NCI-H526 (cell line): Measurements from ENCODE around the gene MSS51.
"Not testable (repeated sequence)": the region's sequence is repeated elsewhere in the genome, so short reads cannot be mapped to it uniquely, and the experiment has no call there.

ENCODE experiments used
- DNase-seq, 2 experiments: peaks; one replicate each; lab custom pipeline; 2025; lab: John Stamatoyannopoulos, UW

MSS51 gene

DNA sequence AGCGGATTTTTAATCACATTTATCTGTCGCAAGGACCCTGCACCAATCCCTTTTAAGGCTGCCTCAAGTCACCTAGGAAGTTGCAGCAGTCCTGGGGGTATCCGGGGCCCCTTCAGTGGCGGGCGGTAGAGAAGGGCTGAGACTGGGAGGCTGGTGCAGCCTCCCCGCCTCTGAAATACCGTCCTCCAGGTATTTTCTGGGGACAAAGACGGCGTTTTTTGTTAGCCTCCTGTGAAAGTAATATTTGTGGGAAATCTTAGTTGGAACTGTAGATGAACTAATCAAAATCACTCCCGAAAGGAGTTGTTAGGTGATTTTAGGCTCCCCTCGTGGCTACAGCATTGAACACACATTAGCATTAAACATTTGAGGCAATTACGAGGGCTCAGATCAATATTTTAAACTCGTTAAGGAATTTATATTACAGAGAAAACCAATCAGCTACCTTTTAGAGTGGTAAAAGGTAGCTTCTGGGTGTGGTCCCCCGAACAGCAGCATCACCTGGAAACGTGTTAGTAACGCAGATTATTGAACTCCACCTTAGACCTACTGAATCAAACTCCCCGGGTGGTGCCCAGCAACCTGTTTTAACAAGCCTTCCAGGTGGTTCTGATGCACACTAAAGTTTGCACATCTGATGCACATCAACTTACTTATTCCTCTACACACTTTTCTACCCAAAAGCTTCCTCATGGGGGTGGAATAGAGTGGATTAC lies 19.0 kb downstream of the MSS51 start:
- peak in 1 of 2 experiments; percentile 29 for DNase-seq

DNA sequence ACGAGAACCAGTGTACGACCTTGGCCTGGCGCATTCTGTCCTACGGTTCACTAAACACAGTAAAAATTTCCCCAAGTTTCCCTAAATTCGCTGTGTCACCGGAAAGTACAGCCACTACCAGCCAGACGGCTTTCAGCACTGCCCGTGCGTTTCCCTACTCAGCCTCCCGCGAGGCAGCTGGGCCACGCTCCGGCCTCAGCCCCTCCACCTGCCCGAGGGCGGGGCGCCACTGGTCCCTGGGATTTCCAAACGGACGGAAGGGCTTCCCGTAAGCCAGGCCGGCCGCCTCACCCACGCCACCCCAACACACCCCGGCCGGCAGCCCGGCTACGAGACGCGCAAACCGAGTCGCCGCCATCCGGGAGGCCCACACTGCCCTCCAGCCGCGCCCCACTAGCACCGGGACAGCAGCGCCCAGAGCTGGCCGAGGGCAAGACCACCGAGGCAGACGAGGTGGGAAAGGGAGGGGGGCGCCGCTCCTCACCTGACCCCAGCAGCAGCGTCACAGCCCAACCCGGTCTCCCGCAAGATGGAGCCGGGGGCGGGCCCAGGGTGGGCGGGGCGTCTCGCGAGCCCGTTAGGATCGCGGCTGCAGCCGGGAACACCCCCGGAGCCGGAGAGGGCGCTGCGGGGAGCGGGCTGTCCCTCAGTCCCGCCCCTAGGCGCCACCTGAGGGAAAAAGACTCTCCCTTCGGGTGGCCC lies 19.7 kb downstream of the MSS51 start, which contains the start of gene ANXA7:
Gene ANXA7 (minus strand): TSS at position 531 of the 702 bp plus-strand sequence. CDS start 13,202 bp downstream, outside the sequence.
- DNase-seq, result peak; percentile 60 to 92

DNA sequence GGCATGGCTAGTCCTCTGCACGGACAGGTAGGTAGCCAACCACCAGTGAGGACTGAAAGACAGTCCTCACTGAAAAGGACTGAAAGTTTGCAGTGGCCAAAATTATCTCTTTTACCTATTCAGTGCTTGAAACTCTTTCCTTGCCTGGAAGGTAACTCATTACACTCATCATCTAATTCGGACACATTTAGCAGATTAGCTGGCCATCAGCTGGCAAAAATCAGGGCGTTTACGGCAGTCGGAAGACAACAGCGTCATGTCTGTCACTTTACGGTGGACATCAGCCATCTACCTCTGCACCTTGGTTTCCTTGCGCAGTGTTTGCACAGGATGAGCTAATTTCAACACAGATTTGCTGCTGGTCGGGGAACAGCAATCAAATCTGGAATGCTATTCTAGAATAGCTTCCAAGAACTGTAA lies 20.2 kb downstream of the MSS51 start:
- peak; percentile 25 to 61 for DNase-seq

DNA sequence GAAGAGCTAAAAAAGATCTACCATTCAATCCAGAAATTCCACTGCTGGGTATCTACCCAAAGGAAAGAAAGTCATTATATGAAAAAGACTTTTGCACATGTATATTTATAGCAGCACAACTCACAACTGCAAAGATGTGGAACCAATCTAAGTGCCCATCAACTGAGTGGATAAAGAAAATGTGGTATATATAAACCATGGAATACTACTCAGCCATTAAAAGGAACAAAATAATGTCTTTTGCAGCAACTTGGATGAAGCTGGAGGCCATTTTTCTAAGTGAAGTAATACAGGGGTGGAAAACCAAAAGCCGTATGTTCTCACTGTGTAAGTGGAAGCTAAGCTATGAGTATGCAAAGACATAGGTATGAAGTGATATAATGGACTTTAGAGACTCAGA lies 22.5 kb downstream of the MSS51 start:
- no peak for DNase-seq

DNA sequence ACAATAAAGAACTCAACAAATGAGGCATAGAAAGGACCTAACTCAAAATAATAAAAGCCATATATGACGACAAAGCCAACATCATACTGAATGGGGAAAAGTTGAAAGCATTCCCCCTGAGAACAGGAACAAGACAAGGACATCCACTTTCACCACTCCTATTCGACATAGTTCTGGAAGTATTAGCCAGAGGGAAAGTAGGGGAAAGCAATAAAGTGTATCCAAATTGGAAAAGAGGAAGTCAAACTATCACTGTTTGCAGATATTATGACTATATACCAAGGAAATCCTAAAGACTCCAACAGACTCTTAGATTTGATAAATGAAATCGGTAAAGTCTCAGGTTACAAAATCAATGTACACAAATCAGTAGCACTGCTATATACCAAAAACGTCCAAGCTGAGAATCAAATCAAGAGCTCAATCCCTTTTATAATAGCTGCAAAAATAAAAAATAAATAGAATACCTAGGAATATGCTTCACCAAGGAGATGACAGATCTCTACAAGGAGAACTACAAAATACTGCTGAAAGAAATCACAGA lies 24.3 kb downstream of the MSS51 start:
- no peak for DNase-seq

DNA sequence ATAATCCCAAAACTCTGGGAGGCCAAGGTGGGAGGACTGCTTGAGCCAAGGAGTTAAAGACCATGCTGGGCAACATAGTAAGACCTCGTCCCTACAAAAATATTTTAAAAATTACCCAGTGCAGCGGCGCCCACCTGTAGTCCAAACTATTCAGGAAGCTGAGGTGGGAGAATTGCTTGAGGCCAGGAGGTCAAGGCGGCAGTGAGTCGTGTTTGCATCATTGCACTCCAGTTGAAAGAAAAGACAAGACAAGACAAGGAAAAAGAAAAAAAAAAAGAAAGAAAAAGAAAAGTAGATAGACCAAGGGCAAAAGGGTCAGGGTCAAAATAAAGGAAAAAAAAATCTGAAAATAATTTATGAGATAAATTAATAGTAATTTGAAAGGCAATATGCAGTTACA lies 25.3 kb downstream of the MSS51 start:
- no peak for DNase-seq

DNA sequence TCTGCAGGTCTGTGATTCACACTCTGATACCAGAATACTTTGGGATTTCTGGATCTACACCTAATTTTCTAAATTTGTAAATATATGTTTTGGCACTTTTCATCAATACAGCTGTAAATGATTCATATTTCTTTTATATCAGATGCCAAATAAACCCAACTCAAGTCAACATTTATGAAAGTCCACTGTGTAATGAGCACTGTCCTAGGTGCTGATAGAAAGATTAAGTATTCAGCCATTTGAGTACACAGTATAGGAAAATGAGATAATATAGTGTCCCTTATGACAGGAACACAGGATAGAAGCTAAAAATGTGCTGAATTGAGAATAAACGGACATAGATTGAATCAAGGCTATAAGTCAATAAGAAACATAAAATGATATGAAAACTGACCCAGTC lies 25.9 kb downstream of the MSS51 start:
- no peak for DNase-seq

DNA sequence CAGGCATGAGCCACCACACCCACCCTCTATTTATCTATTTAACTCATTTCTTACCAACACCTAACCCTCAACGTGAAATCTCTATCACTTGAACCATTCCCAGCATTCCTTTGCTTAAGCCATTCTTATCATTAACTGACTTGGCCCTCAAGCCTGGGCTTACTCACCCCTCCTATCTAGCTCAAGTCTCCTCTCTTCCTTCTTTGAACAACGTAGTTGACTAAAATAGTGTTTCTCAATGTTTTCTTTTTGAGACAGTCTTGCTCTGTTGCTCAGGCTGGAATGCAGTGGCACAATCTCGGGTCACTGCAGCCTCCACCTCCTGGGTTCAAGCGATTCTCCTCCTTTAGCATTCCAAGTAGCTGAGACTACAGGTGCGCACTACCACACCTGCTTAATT lies 26.5 kb downstream of the MSS51 start:
- DNase-seq, result no peak

DNA sequence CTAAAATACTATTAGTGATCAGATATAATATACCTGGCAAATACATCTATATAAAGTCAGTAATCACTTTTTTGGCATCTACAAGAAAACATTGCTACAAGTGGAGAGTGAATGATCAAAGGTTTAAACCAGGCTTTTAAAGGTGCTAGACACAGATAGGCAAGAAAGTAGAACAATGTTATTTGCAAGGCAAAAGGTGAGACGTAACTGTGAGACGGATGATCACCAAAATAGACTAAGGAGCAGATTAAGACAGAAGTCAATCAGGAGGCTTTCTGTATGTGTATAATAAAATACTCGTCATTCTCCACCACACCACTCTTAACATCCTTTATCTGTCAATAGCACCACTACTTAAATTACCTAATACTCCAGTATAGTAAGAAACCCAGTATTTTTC lies 27.8 kb downstream of the MSS51 start:
- DNase-seq, result no peak

DNA sequence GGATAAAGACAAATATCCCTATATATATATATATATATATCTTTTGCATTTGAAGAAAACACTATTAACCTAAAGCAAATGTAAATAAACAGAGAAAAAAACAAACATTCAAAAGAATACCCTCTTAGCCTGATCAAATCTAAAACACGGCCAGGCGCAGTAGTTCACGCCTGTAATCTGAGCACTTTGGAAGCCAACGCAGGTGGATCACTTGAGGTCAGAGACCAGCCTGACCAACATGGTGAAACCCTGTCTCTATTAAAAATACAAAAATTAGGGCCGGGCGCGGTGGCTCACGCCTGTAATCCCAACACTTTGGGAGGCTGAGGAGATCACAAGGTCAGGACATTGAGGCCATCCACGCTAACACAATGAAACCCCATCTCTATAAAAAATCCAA lies 28.7 kb downstream of the MSS51 start:
- no peak for DNase-seq

DNA sequence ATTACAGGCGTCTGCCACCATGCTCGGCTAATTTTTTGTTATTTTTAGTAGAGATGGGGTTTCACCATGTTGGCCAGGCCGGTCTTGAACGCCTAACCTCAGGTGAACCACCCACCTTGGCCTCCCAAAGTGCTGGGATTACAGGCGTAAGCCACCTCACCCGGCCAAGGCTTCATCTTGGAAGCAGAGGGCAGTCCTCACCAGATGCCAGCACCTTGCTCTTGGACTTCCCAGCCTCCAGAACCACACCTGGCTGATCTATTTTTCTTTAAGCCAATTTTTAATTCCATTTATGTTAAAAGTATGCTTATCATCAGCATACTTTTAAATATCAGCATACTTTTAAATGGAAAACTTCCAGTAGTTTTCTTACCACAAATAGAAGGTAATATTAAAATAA lies 31.7 kb downstream of the MSS51 start:
- no peak for DNase-seq

DNA sequence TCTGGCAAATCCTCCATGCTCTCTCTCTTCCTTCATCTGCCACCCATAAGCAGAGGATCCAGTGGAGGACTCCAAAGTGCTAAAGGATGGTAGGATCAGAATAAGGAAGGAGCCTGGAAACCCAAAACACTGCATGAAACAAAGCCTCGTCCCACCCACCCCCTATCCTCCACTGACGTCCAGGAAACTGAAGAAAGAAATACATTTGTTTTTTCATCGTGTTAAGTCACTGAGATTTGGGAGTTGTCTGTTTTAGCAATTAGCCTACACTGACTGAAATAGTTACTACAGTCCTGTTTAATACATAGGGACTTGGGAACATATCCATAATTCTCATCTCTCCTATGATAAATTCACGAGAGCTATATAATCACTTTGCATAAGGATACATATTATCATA lies 34.3 kb downstream of the MSS51 start:
- DNase-seq, result no peak

DNA sequence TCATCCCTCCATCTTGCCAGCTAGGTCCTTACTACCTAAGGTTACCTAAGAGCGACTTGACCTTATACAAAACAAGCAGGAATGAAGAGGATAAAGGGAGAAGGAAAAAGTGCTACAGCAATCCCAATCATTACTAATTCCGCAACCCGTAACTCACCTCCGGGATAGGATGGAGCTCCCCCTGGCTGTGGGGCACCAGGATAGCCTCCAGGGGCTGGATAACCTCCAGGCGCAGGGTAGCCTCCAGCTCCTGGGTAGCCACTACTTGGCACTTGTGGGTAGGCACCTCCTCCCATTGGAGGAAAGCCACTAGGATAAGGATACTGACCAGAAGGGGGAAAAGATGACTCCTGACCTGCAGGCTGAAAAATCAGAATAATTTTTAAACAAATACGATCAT lies 35.3 kb downstream of the MSS51 start:
- DNase-seq, result no peak

DNA sequence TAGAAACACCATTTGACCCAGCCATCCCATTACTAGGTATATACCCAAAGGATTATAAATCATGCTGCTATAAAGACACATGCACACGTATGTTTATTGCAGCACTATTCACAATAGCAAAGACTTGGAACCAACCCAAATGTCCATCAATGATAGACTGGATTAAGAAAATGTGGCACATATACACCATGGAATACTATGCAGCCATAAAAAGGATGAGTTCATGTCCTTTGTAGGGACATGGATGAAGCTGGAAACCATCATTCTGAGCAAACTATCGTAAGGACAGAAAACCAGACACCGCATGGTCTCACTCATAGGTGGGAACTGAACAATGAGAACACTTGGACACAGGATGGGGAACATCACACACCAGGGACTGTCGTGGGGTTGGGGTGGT lies 39.0 kb downstream of the MSS51 start:
- not testable (repeated sequence) for DNase-seq

DNA sequence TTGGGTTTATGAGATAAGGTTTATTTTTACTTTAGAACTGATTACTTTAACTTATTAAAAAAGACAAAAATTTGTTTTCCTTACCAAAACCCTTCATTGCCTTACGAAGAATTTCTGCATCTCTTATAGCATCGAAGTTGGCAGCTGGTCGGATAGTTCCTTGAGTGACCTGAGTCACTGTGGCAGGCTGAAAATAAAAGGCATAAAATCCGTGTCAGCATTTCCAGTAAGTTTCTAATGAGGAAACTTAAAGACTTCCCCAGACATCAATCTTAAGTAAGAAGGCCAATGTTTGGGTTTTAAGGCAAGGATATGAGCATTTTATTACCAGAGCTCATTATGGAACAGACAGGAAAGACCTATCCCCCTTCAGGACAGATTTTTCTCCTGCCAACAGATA lies 45.1 kb downstream of the MSS51 start:
- DNase-seq, result no peak

DNA sequence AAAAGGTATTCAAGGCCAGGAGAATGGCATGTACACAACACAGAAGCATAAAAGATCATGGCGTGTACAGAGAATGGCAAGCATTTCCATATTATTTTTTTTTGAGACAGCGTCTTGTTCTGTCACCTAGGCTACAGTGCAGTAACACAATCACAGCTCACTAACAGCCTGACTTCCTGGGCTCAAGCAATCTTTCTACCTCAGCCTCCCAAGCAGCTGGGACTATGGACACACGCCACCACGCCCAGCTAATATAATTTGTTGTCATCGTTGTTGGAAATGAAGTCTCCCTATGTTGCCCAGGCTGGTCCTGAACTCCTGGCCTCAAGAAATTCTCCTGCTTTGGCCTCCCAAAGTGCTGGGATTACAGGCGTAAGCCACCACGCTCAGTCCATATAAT lies 46.8 kb downstream of the MSS51 start:
- DNase-seq, result no peak

DNA sequence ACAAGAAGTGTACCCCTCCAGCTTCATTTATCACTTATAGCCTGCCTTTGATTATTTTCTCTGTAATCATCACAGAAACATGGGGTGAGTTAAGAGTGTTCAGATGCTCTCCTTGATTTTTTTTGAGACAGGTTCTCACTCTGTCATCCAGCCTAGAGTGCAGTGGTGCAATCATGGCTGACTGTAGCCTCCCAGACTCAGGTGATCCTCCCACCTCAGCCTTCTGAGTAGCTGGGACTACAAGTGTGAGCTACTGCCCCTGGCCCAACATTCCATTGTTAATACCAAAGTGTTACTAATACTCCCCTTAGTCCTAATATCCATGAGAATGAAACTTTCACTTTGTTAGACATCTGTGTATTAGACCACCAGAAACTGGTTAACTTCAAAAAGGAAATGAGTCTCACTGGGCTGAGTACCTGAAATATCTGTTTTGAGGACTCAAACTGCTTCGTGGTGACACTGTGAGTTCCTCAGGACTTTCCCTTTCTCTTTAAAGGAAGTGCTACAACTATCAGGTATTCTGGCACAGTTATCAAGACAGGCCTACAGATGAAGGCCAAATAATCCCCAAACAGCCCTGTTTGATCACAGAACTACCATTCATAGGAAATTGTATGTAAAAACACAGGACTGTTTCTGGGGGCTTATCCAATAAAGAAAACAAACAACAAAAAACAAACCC lies 54.2 kb downstream of the MSS51 start:
- DNase-seq, result no peak

DNA sequence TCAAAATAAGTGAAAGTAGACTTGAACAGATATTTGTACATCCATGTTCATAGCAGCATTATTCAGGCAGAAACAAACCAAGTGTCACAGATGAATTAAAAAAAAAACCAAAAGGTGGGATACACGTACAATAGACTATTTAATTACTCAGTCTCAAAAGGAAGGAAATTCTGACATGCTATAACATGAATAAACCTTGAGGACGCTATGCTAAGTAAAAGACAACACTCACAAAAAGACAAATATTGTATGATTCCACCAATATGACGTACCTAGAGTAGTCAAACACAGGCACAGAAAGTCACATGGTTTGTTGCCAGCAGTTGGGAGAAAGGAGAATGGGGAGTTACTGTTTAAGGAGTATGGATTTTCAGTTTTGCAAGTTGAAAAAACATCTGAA lies 56.7 kb downstream of the MSS51 start:
- no peak for DNase-seq
